Limb (tissue), 2 donors: ENCODE data around the gene RIN3.

Source experiments
- DNase-seq, 2 donors: peaks; one replicate each; pipeline ENCODE4 v3.0.0-alpha.2; 2016; ENCODE audit errors: extremely low spot score in 2 of 2

The RIN3 gene

GRCh38 chr14:92513204-92513965, at the start of gene RIN3:
TSS of gene RIN3 (plus strand) at chr14:92513781. CDS start at chr14:92513933, 152 bp downstream.
- DNase-seq, result peak; percentile 55 to 75

DNA sequence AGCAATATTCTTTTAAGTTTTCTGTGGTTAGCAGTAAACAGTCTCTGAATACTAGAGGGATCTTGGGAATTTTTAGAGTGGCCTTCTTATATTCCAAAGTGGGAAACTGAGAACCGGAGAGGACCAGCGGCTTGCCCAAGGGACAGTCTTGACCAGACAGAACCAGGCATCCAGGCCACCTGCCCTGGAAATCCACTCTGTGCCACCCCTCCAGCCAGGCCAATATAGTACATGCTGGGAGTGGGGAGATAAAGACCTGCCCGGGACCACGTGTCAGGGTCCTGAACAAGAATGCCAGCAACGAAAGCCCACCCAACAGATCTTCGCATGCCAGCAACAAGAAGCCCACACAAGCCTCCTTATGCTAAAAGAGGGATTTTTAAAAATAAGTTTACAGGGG, 49.4 kb upstream of the RIN3 start:
- no peak for DNase-seq

GRCh38 chr14:92464716-92465115, 48.9 kb upstream of the RIN3 start:
- DNase-seq, result no peak

DNA sequence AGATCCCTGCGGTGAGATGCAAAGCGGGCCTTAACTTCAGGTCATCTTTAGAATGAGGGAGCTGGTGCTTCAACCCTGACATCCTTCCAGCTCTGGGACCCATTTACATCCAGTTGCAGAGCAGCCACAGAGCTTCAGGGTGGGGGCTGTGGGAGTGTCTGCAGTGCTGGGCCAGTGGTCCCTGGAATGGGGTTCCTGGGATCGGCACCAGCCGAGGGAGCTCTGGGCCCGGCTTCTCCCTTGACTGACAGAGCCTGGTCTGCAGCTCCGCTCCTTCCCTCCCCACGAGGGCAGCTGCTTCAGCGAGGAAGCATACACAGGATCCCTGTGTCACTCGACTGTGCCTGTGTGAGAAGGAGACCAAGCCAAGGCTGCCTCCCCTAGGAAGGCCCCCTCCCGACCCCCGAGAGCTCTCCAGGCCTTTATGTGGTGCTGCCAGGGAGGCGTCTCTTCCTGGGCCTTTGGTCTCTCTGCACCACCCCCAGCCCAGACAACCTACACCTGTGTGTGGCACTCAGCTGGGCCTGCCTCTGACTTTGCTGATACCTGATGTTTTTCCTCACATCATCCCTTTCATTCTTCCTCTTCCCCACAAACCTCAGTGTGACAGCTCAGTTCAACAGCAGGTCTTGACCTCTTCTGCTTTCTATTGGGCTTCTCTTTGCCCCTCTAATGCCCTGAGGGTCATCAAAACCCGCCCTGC, 48.1 kb upstream of the RIN3 start:
- DNase-seq, result no peak

GRCh38 chr14:92466059-92466458, 47.5 kb upstream of the RIN3 start:
- no peak for DNase-seq

DNA sequence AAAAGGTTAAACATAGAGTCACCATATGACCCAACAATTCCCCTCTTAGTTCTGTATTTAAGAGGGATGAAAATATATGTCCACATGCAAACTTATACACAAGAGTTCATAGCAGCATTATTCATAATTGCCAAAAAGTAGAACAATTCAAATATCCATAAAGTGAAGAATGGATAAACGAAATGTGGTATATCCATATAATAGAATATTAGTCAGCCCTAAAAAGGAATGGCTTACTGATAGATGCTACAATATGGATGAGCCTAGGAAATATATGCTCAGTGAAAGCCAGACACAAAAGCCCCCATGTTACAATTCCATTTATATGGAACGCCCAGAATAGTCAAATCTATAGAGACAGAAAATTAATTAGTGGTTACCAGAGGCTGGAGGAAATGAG, 44.1 kb upstream of the RIN3 start:
- no peak for DNase-seq

GRCh38 chr14:92470215-92470614, 43.4 kb upstream of the RIN3 start:
- DNase-seq, result no peak

- no peak for DNase-seq
These were observed 42.8 kb upstream of the RIN3 start for GRCh38 chr14:92470811-92471210.

DNA sequence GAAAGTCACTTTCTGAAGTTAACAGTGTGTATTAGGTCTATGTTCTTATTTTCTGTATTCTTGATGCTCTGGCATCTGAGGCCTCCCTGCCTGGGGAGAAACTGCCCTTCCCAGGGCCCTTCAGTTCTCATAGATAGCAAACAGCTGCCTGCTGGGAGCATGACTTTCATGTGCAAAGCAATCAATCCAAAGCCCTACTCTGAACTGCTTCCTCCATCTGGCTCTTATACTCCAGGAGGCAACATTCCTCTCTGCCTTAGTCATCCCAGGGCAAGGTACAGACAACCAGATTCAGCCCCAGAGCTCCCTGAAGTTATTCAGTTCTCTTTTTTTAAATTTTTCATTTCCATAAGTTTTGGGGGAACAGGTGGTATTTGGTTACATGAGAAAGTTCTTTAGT, 41.7 kb upstream of the RIN3 start:
- no peak for DNase-seq

GRCh38 chr14:92472860-92473259, 40.7 kb upstream of the RIN3 start:
- no peak for DNase-seq

GRCh38 chr14:92473261-92473968, 40.2 kb upstream of the RIN3 start:
- DNase-seq, result no peak

- no peak for DNase-seq
These were observed 39.5 kb upstream of the RIN3 start for GRCh38 chr14:92473969-92474535.

GRCh38 chr14:92475037-92475436, 38.5 kb upstream of the RIN3 start:
- no peak for DNase-seq

DNA sequence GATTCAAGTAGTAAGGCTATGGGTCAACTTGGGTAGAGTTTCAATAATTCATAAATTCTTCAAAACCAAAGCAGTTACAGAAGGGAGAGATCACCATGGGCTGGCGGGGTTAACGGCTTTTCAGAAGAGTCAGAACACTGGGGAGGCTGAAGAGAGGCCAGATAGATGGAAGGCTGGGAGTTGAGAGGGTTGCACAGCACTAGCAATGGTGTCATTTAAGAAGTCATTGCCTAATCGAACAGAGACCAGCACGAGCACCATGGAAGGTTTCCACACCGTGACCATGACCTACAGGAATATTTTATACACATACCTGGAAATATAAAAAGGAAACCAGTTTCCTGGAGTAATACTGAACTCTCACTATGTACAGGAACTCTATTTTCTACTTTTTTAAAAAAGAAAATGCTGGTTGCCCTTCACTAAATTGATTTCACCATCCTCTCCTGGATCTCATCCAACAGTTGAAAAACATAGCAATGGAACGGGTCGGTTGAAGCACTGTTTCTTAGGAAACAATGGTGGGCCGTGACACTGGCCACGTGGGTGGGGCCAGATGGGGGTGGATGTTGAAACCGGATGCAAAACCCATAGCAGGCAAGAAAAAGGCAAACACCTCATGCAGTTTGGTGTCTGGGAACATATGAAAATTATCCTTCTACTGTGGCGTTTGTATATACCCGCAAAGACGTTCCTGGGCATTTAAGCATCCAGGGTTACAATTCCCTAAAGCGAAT, 38.0 kb upstream of the RIN3 start:
- DNase-seq, result no peak

DNA sequence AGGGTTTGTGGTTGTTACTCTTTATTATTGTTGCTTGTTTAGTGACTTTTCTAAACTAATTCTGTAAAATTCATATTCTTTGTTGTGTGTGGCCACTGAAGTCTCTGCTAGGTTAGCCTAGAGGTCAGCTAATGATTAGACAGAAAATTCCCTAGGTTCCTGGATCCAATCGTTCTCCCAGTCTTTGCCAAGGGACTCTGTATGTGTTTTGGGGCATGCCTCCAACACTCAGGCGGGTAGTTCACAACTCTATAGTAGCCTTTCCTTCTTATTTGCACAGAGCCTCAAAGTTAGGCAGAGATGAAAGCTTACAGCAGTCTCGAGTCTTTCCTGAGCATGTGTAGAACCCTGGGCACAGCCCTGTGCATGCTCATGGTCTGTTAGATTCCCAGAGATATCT, 32.7 kb upstream of the RIN3 start:
- no peak for DNase-seq

GRCh38 chr14:92481386-92481785, 32.2 kb upstream of the RIN3 start:
- peak in 1 of 2 donors; percentile 18 for DNase-seq

GRCh38 chr14:92481811-92482555, 31.6 kb upstream of the RIN3 start:
- DNase-seq, result peak in 1 of 2 donors; percentile 7

GRCh38 chr14:92482621-92483319, 30.8 kb upstream of the RIN3 start:
- peak in 1 of 2 donors; percentile 6 for DNase-seq

DNA sequence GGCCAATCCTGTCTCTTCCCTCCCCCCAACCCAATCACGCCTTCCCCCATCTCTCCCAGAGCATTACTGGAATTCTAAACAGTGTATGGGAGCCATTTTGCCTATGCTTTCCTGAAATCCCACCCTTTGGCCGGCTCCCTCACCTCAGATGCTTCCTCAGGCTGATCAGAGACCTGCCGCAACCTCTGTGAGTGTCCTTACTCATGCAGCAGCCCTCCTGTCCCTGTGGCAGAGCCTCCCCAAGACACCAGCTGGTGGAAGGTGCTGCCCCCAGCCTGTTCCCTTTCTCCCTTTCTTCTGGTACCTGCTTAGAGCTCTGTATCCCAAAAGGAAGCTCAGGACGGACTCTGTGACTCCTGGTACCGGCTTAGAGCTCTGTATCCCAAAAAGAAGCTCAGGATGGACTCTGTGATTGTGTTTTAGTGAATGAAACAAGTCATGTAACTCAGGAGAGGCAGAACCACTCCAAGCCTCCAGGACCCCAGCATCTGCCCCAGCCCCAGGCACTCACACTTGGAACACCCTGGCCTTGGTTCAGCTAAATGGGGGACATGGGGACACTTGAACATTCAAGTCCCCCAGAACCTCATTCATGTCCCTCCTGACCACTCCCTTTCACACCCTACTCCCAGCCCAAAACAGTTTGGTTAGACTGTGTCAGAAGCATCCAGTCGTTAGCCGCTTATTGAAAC, 29.3 kb upstream of the RIN3 start:
- no peak for DNase-seq
